Hepatic stellate cell (primary cell): ENCODE data around the gene ABCC4.
A peak's percentile ranks its signal among the peaks of the same experiment; 100 is the strongest.

Experiments
- DNase-seq: peaks from one replicate; pipeline ENCODE4 v3.0.0; 2011; ENCODE audit warnings: low spot score

Gene ABCC4

DNA sequence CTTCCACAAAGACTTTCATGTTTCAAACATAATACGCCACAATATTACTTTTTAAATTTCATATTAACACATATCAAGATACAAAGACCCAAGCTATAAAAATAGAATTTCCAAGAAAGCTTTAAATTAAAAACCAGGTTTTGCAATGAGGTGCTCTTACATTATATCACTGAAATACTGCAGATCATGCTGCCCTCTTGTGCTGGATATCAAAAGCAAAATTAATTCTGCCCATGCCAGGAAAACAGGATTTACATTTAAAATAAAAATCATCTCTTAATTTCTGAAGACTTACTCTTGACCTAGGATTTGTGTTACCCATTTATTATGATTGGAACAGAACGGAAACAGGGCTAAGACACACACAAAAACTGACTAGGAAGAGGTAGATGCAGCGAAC, 145.0 kb downstream of the ABCC4 start:
- no peak for DNase-seq

DNA sequence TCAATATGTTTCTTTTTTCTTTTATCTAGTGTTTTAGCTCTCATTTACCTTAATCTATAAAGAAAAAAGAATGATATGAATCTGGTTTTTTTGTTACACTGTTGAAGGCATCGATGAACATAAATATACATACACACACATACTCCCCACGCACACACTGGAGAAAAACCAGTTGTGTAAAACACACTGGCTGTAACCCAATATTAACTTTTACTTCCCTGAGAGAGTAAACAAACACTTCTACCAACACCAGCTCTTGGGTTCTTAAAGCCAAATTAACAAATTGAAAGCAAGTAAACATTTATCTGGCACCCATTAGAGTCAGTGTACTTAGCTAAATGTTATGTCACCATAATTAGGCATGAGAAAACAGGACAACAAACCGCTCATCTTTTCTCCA, 145.7 kb downstream of the ABCC4 start:
- DNase-seq, result no peak

DNA sequence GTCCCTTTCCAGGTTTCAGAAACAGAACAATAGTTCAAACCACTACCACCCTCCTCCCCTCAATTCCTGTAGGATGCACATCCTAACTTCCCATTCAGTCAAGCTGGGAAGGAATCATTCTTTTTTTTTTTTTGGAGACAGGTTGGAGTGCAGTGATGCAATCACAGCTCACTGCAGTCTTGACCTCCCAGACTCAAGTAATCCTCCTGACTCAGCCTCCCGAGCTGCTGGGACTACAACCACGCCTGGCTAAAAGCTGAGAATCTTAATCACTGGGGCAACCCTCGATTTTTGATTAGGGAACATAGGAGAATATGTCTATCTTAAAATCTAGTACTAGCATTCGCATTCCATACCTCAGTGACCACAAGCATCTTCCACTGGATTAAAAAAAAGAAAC, 146.2 kb downstream of the ABCC4 start:
- DNase-seq, result no peak

DNA sequence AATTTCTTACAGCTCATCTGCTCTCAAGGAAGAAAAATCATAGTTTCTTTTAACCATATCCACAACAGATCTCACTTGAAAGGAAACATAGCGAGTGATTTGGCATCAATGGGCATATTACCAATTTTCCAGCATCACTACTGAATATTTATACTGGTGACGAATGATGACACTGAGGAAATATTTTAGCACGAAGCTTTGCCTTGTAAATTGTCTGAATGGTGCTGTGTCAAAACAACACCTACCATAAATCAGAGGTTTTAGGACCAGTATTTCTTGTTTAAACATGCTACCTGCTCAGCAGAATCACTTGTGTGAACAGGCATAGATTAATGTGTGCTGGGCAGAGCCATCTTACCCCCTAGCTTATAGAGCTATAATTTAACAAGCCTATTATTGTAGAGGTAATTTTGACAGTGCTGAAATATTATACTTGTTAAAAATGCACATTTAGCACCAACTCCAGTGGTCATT, 146.8 kb downstream of the ABCC4 start:
- DNase-seq, result no peak

DNA sequence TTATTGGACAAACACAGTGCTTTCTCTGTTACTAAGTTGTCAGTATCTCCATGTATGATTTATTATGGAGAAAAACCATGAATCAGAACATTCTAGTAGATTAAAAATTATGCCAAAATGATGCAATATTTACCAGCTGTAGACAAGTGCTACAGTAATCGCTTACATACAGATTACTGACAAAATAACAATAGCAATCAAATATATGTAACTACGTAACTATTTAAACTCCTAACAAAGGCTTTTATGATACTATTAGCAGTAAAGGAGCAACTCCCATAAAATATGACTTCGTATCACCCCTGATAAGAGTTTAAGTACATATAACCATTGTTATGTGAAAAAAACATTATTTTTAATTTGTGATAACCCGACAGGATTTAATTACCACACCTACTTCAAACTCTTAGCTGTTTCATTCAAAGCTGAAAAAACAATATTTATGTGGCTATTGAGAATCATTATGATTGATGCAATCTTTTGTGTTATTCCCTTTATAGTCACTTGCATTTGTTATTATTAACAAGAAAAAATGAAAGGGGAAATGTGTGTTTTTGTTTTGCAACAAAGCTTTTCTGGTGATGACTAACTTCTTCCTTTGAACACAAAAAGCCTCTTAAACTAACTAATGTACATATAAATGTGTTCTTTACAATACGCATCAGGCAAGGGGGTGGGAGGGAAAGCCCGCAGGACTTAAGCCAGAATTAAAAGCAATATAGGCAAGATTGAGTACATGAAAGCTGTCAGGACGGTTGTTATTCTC, 147.4 kb downstream of the ABCC4 start:
- DNase-seq, result no peak

DNA sequence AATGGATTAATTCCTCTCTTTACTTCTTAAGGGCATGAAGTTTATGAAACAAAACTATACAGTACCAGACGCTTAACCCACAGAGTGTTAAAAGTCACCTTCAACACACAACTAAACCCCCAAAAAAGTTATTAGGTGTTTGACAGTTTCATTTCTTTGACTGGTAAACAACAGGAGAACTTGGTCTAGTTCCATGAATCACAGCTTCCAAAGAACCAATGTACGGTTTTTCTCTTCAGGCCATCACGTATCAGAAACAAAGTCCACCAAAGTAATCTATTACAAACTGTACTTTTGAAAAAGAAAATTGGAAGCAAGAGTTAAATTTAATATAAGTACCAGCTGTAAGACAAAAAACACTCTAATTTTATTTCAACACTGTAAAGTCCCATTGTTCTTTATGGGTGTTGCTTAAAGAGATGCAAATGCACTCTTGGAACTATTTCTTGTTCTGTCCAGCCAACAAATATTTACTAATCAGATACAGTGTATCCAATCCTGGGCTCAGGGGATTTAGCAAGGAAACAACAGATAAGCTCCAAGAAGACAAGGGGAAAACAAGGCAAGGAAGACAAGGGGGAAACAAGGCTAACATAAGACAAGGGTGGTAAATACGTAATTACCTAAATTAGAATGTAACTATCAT, 149.2 kb downstream of the ABCC4 start:
- DNase-seq, result no peak

DNA sequence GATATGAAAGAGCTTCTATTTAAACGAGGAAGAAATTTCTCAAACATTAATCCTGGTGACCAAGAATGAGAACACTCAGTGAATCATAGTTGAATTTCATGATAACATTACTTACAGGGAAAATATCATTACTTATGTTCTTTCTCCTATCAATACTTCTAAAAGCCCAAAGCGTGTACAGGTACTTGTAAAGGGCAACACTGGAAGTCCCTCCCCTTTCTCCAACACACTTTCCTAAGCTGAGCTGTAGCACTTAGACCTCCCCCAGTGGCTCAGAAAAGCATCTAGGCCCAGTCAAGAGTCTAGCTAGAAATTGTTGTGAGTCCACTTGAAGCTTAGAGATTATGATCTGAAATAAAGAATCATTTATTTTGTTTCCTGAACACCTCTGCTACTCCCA, 150.7 kb downstream of the ABCC4 start:
- DNase-seq, result no peak

DNA sequence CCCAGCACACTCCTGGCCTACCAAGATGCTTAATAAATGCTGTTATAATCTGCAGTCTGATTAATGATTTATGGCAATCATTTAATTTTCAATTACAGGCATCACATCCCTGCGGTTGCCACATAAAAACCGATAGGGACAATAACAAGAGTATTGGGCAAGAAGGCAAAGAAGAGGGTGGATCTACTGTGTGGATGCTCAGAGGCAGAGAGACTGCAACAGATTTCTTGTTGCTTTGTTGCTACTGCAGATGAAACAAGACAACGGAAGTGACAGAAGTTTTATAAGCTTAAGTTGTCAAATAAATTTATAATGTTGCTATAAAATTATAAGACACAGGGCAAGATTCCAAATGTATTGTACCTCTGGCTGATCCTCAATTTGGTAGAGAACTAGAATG, 154.8 kb downstream of the ABCC4 start:
- no peak for DNase-seq

DNA sequence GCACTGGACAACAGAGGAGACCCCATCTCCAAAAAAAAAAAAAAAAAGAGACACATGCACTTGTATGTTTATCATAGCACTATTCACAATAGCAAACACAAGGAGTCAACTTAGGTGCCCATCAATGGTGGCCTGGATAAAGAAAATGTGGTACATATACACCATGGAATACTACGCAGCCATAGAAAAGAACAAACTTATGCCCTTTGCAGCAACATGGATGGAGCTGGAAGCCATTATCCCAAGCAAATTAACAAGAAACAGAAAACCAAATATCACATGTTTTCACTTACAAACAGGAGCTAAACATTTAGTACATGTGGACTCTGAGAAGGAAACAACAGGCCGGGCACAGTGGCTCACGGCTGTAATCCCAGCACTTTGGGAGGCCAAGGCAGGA, 155.7 kb downstream of the ABCC4 start:
- no peak for DNase-seq

DNA sequence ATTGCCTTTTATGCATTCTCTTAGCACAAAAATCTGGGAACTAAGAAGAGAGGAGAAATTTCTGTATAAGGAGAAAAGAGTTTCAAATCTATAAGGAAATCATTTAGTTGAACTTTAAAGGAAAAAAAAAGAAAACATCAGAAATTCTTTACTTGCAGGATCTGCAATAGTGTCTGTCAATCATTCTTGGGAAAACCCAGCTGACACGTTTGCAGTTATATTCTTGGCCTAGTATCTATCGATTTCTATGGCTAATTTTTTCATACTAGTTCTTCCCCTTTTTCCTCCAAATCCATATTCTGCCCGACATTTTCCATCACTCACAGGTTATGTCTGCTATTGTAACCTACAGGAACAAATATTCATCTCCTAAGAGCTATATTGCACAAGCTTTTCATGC, 160.7 kb downstream of the ABCC4 start:
- no peak for DNase-seq

DNA sequence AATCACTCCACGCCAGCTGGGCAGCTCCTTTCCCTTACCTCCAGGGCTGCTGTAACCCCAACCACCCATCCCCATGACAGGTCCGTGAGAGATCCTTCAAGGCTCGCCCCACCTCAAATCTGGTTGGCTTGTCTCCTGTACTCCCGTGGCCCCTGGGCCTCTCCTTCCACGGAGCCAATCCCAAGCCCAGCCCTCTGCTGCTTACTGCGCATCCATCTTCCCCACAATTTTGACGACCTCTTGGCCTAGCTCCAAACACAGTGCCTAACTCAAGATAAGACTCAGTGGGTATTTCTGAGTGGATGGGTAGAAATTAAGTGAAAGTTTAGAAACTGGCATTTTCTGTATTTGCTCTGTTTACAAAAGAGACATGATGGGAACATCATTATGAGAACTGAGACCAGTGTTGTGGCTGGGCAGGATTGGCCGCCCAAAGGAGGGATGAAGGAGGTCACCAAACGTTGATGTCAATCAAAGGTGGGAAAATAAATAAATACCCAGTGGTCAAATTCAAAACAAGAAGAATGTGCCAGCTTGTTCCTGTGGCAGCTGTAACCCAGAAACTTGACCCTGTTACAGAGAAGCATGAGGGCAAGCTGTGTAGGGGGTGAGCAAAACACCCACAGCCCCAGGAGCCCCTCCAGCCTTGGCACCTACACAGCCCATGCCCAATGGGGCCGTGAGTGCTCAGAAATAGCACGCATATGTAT, 162.2 kb downstream of the ABCC4 start:
- no peak for DNase-seq

DNA sequence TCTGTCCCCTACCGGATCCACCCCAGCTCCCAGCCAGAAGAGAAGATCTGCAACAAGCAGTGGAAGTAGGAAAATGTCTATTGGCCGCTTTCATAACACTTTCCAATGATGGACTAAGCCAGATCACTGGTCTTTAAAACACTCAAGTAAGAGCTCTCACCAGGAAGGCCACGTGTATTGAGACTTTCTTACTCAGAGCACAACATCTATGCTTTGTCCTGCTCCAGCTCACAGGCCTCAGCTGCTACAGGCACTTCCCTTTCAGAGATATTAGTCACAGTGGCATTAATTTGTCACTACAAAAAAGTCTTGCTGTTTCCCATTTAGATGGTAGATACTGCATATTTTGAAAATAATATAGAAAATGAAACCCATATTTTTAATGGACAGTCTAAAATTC, 164.2 kb downstream of the ABCC4 start:
- DNase-seq, result peak; percentile 21

DNA sequence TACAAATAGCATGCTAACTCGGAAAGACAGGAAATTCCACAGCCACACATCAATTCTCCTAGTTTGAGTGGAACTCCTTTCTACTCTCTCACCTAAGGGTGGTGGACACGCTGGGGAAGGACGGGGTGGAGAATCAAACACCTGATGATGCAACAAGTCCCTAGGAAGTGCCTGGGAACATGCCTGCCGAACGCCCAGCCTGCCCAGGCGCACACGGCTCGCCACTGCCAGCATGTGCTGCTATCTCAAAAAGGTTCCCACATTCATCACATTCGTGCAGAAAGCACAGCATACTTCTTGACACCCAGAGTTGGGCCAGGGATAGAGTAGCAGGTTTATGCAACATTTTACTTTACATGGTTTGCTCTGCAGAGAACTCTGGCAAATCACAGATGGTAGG, 164.6 kb downstream of the ABCC4 start:
- DNase-seq, result no peak

DNA sequence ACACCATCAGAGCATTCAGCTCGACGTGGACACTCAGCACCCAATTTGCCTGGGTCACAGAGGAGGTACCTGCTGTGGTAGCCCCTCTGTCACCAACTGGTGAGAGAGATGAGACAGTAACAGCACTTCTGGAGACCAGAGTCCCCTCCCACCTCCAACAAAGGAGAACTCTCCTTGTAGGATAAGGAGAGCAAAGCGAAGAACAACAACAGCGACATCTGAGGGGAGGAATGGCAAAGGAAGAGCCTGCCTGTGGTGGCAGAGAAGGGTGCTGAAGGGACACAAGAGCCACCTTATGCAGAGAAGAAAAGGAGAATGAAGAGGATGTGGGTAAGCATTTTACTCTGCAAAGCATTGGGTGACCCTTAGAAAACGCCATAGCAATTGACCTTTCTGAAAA, 167.8 kb downstream of the ABCC4 start:
- no peak for DNase-seq

DNA sequence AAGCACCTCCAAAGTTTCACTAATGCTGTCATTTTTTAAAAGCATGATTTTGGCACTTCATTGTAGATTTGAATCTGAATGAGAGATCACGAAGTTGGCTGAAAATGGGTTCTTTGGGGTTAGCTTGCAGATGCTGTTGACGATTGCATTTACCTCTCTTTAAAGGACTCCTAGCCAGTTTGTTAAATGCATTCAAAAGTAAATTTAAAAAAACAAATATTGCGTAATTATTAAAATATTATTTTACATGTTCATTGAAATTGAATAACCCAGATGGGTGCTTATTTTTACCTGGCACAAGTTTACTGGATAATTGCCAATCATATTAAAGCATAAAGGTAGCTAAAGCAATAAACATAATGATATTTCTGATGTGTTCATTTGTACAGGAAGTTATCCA, 172.2 kb downstream of the ABCC4 start:
- no peak for DNase-seq

DNA sequence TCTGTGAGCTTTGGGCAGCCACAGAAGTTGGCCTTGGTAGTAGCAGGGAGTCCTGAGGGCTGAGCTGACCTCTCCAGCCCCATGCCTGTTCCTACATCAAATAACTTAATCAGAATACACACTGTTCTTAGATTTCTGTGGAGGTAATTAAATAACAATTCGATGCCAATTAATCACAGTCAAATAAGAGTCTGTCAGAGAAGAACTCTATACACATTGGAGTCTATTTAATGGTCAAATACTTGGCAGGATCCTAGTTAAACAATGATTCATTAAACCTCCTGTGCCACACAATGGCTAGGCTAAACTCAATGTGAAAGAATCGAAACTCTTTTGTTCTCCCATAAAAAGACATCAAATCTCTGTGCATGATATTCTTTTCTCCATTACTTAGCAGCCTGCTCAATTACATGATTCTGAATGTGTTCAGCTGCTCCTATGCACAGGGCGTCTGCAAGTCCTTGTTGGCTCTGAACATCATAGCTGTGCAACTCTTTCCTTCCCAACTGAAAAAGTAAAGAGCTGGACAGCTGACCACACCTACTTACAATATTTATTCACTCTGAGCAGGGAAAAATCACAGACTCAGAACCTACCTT, 173.1 kb downstream of the ABCC4 start:
- DNase-seq, result no peak

DNA sequence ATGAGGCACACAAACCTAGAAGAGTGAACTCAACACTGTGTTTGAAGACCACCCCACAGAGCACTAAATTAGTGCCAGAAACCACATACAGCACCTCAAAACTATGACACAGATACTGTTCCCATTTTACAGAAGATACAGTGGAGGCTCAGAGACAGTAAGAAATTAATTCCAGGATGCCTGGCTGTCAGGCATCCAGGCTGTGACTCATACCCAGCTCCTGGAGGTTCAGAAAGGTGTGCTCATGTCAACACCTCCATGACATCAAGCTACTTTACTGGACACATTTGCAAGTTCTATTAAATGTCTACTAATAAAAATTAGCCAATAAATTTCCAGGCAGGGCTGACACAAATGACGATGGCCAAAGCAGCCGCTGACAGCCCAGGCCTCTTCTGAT, 176.3 kb downstream of the ABCC4 start:
- DNase-seq, result no peak

DNA sequence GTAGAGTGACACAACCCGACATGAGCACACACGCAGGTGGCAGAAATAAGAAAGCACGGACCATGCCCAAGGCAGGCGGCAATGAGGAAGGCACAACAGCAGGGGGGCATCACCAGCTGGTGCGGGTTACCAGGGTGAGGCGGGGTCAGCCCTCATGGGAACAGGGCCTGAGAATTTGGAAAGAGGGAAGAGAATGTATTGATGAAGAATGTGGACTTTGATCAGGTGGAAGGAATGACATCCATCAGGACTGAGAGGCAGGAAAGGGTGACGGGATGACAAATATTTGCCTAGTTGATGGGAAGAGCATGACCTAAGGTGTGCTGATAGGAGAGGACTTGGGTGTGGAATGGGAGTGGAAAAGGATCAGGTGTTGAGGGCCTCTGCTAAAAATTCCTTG, 177.5 kb downstream of the ABCC4 start:
- no peak for DNase-seq

DNA sequence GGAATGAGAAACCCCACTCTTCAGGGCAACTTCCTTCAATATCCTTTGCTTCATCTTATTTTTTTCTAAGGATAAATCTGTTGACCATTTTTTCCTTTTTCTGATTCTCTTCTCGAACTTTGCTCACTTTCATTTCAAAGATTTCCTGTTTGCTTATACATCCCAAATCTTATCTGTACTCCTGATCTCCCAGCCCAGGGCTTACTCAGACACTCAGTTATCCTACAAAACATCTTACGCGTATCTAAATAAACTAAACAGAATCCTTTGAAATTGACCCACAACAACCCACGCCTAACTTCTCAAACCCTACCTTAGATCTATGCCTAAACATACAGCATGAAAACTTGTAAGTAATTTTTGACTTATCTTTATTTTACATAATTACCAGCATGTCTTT, 179.2 kb downstream of the ABCC4 start:
- no peak for DNase-seq

DNA sequence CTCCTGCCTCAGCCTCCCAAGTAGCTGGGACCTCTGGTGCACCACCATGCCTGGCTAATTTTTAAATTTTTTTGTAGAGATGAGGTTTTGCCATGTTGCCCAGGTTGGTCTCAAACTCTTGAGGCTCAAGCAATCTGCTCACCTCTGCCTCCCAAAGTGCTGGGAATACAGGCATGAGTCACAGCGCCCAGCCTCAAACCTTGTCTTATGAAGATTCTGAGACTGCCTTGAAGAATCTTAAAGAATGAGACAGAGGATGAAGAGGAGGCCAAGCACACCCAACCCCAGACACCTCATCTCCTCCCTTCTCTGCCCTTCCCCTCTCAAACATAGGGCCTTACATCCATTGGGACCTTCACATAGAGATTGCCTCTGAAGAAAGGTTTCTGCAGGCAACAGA, 179.7 kb downstream of the ABCC4 start:
- DNase-seq, result no peak

DNA sequence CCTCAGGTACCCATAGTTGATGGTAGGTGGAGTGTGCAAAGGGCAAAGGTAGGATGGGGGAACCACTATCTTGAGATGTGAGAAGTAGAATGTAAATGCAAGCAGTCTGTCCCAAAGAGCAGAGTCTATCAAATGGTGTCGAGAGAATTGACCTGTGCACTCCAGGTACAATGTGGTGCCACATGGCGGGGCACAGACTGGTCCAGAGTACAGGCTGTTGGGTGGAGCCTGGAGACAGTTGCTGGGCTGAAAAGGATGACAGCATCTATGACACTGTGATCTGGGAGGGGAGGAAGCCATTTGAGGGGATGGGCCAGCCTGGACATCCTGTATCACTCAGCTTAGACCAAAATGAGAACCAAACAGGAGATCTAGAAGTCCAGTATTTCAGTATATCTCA, 180.6 kb downstream of the ABCC4 start:
- no peak for DNase-seq

DNA sequence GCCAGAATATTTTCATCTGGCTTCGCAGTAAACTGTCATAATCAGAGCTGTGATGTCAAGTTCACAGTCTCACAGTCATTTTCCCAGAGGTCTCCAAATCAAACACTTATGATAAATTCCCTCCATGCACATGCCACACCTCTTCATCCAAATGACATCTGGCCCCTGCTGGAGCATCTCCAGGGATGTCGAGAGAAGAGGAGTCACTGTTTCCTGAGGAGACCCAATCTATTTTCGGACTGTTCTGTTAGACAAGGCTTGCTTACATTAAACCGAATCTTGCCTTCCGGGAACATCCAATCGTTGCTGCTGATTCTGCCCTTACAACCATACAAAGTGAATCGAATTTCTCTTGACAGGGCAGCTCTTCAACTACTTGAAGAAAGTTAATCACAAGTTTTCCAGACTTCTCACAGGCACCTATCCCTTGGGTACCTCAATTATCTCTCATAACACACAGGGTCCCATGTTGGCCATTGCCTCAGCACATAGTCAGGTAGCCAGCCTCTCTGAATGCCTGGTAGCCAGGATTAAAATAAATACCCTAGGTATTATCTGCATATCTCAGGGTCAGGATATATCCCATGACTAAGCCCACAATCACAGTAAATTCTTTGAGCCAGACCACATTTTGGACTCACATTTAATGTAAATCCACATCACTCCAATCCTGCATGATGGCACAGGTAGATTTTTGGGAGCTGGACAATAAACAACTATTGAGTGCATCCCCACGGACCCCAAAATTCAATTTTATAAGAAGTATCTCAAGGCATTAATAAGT, 182.5 kb downstream of the ABCC4 start:
- no peak for DNase-seq
